H9 (cell line): ENCODE data around the gene PTGS1. TPM values are rescaled to one million over a fixed set of nuclear protein-coding genes. Genes with fewer than 3 reads are reported as not detected.

ENCODE experiments used
- DNase-seq: peaks from one replicate; pipeline ENCODE4 v3.0.0-alpha.2; 2017
- H2AFZ ChIP-seq: one replicate; pipeline ENCODE4 v1.6.1; 2013; ENCODE audit warnings: mild to moderate bottlenecking, low read length, control low read depth, moderate library complexity
- H2AK5ac ChIP-seq: 2 replicates; pipeline ENCODE4 v1.6.1; 2013; ENCODE audit warnings: low read length, control low read depth, mixed read lengths; ENCODE audit not compliant: insufficient read length
- H2BK120ac ChIP-seq: one replicate; pipeline ENCODE4 v1.6.1; 2013; ENCODE audit warnings: low read depth, mild to moderate bottlenecking, low read length, control low read depth, inconsistent platforms; ENCODE audit not compliant: poor library complexity, severe bottlenecking
- H2BK12ac ChIP-seq: 2 replicates; pipeline ENCODE4 v1.6.1; 2013; ENCODE audit warnings: low read length, control low read depth, mixed read lengths, low read depth; ENCODE audit not compliant: insufficient read length
- H2BK15ac ChIP-seq: 2 replicates; pipeline ENCODE4 v1.6.1; 2013; ENCODE audit warnings: low read depth, low read length, control low read depth
- H2BK20ac ChIP-seq: one replicate; pipeline ENCODE4 v1.6.1; 2013; ENCODE audit warnings: low read depth, mild to moderate bottlenecking, low read length, control low read depth, inconsistent platforms; ENCODE audit not compliant: poor library complexity, severe bottlenecking
- H2BK5ac ChIP-seq: 2 replicates; pipeline ENCODE4 v1.6.1; 2013; ENCODE audit warnings: low read length, control low read depth, mixed read lengths; ENCODE audit not compliant: insufficient read length
- H3K14ac ChIP-seq: 2 replicates; pipeline ENCODE4 v1.6.1; 2013; ENCODE audit warnings: low read length, control low read depth; ENCODE audit not compliant: insufficient read depth
- H3K18ac ChIP-seq: 2 replicates; pipeline ENCODE4 v1.6.1; 2013; ENCODE audit warnings: low read depth, mild to moderate bottlenecking, mixed read lengths, low read length, control low read depth; ENCODE audit not compliant: insufficient read length
- H3K23ac ChIP-seq: 2 replicates; pipeline ENCODE4 v1.6.1; 2013; ENCODE audit warnings: low read length, control low read depth, mixed read lengths, low read depth; ENCODE audit not compliant: insufficient read length
- H3K23me2 ChIP-seq: 2 replicates; pipeline ENCODE4 v1.6.1; 2013; ENCODE audit warnings: low read depth, mild to moderate bottlenecking, mixed read lengths, low read length, control low read depth; ENCODE audit not compliant: insufficient read length, poor library complexity, severe bottlenecking
- H3K27ac ChIP-seq: 2 replicates; pipeline ENCODE4 v1.5.1; 2013; ENCODE audit warnings: low read length, control low read depth, mixed read lengths, low read depth; ENCODE audit not compliant: insufficient read length
- H3K27me3 ChIP-seq: 2 replicates; pipeline ENCODE4 v1.6.1; 2013; ENCODE audit warnings: low read length, control low read depth, inconsistent platforms; ENCODE audit not compliant: insufficient read depth
- H3K4ac ChIP-seq: 2 replicates; pipeline ENCODE4 v1.6.1; 2013; ENCODE audit warnings: low read depth, mild to moderate bottlenecking, control low read depth, inconsistent platforms, low read length, moderate library complexity
- H3K4me1 ChIP-seq: 2 replicates; pipeline ENCODE4 v1.6.1; 2013; ENCODE audit warnings: low read length, control low read depth, inconsistent platforms; ENCODE audit not compliant: insufficient read depth
- H3K4me2 ChIP-seq: 2 replicates; pipeline ENCODE4 v1.6.1; 2013; ENCODE audit warnings: low read length, control low read depth, mixed read lengths; ENCODE audit not compliant: insufficient read length, insufficient read depth
- H3K56ac ChIP-seq: 2 replicates; pipeline ENCODE4 v1.6.1; 2013; ENCODE audit warnings: low read depth, mild to moderate bottlenecking, mixed read lengths, low read length, control low read depth; ENCODE audit not compliant: insufficient read length
- H3K79me1 ChIP-seq: 2 replicates; pipeline ENCODE4 v1.6.1; 2013; ENCODE audit warnings: low read depth, mild to moderate bottlenecking, moderate library complexity, low read length, control low read depth, inconsistent platforms; ENCODE audit not compliant: insufficient read depth, poor library complexity, severe bottlenecking
- H3K79me2 ChIP-seq: 2 replicates; pipeline ENCODE4 v1.6.1; 2013; ENCODE audit warnings: low read length, control low read depth, inconsistent platforms; ENCODE audit not compliant: insufficient read depth
- H3K9ac ChIP-seq: 2 replicates; pipeline ENCODE4 v1.6.1; 2013; ENCODE audit warnings: low read length, control low read depth, mixed read lengths; ENCODE audit not compliant: insufficient read length; ENCODE audit errors: extremely low read depth
- H3K9me3 ChIP-seq: one replicate; pipeline ENCODE4 v1.6.1; 2013; ENCODE audit warnings: low read depth, low read length, inconsistent platforms; ENCODE audit not compliant: control insufficient read depth
- H3T11ph ChIP-seq: one replicate; pipeline ENCODE4 v1.6.1; 2013; ENCODE audit warnings: mild to moderate bottlenecking, low read length, control low read depth, inconsistent platforms
- H4K20me1 ChIP-seq: one replicate; pipeline ENCODE4 v1.6.1; 2013; ENCODE audit not compliant: control insufficient read depth, insufficient read length, insufficient read depth
- H4K5ac ChIP-seq: 2 replicates; pipeline ENCODE4 v1.6.1; 2013; ENCODE audit warnings: low read depth, mild to moderate bottlenecking, mixed read lengths, low read length, control low read depth; ENCODE audit not compliant: insufficient read length
- H4K8ac ChIP-seq: replicated peaks from 2 replicates; pipeline ENCODE4 v1.6.1; 2013; ENCODE audit warnings: low read length, control low read depth, mixed read lengths, low read depth; ENCODE audit not compliant: insufficient read length
- H4K91ac ChIP-seq: 2 replicates; pipeline ENCODE4 v1.6.1; 2013; ENCODE audit warnings: low read depth, mild to moderate bottlenecking, moderate library complexity, mixed read lengths, low read length, control low read depth; ENCODE audit not compliant: insufficient read length
- H3K27ac Mint-ChIP-seq, 3 experiments: 2 replicates in 2 of 3; 3 replicates in 1 of 3; pipeline ENCODE4 v1.8.0; 2020 to 2021; ENCODE audit warnings: mixed read lengths in 3 of 3, mild to moderate bottlenecking in 1 of 3, moderate library complexity in 1 of 3
- H3K27me3 Mint-ChIP-seq: 2 replicates; pipeline ENCODE4 v1.8.0; 2021; ENCODE audit warnings: low read depth, mild to moderate bottlenecking, moderate library complexity, mixed read lengths
- H3K36me3 Mint-ChIP-seq, 3 experiments: 2 replicates in 2 of 3; 3 replicates in 1 of 3; pipeline ENCODE4 v1.8.0; 2020 to 2021; ENCODE audit warnings: low read depth in 3 of 3, mixed read lengths in 3 of 3; ENCODE audit not compliant: insufficient read depth in 1 of 3
- H3K4me1 Mint-ChIP-seq, 2 experiments: 2 replicates each; pipeline ENCODE4 v1.8.0; 2020; ENCODE audit warnings: mixed read lengths in 2 of 2
- H3K4me3 Mint-ChIP-seq, 2 experiments: 2 replicates in 1 of 2; 3 replicates in 1 of 2; pipeline ENCODE4 v1.8.0; 2020 to 2021; ENCODE audit warnings: mild to moderate bottlenecking in 2 of 2, mixed read lengths in 2 of 2, moderate library complexity in 1 of 2
- H3K9me3 Mint-ChIP-seq, 2 experiments: 2 replicates in 1 of 2; 3 replicates in 1 of 2; pipeline ENCODE4 v1.8.0; 2020; ENCODE audit warnings: mild to moderate bottlenecking in 2 of 2, mixed read lengths in 2 of 2, moderate library complexity in 1 of 2
- WGBS: extraction: QIAGEN DNeasy Blood & Tissue Kit; methylation state at CpG from one replicate; pipeline ENCODE4 v1.1.7; 2013; ENCODE audit warnings: missing lambda C conversion rate, low lambda C conversion rate, mixed read lengths; ENCODE audit not compliant: insufficient read length; ENCODE audit errors: extremely low coverage; 5-methylcytosine and 5-hydroxymethylcytosine counted together
- total RNA-seq: library from RNA; stranded (reverse); gene quantifications from 2 replicates; pipeline ENCODE4 v1.2.1, GENCODE V29; 2021
- TF ChIP-seq, protein P1 (sequence below): fragments of 200-600 bp; sonication (generic); conservative IDR thresholded peaks from 3 replicates; pipeline ENCODE4 v1.8.0; 2021; ENCODE audit warnings: antibody characterized with exemption, mild to moderate bottlenecking

PTGS1 gene
- total RNA-seq, 1 experiment from 2014 or later = 1.3 TPM

DNA sequence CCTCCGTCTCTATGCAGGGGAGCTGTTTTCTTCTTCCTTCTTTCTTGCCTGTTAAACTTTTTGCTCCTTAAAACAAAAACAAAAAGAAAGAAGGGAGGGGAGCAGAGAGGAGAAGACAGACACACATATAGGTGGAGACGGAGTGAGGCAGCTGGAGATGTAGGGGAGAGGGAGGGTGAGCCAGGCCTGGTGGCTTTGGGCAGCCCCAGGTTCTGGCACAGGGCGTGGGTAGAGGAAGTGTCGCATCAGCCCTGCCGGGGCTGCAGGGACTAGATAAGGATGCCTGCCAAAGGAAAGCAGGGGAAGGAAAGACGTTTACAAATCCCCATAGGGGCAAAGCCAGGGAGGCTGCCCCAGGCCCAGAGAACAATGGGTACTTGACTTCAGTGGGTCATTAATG, 38.7 kb upstream of the PTGS1 start:
- Histone ChIP-seq H2BK20ac (no peak overlapping the region), H3K79me1 (no peaks in the 10 kb centered on the region), H3K23me2 (no peaks in the 10 kb centered on the region), H2BK120ac (no peak overlapping the region), H3K79me2 (no peaks in the 10 kb centered on the region), H3K9me3 (no peaks in the 10 kb centered on the region), H3K27me3 (no peaks in the 10 kb centered on the region), H4K5ac (no peak overlapping the region), H3K4me2 (no peak overlapping the region), H2BK15ac (no peak overlapping the region), H3K27ac (no peak overlapping the region), H2AFZ (no peak overlapping the region), H3K4ac (no peak overlapping the region), H3K18ac (no peak overlapping the region), H3K14ac (no peak overlapping the region), H4K20me1 (no peaks in the 10 kb centered on the region), H2BK12ac (no peak overlapping the region), H2BK5ac (no peak overlapping the region), H4K91ac (no peak overlapping the region), H3K9ac (no peak overlapping the region), H2AK5ac (no peak overlapping the region), H3T11ph (no peak overlapping the region), H3K4me1 (peaks cover 5% of the 10 kb centered on the region; the same call in 1 of the 2 replicates), H4K8ac (no peak overlapping the region), H3K56ac (no peak overlapping the region), H3K23ac (no peak overlapping the region)
- Mint-ChIP-seq H3K36me3 (no peaks in the 10 kb centered on the region), H3K4me3 (no peak overlapping the region), H3K4me1 (peaks cover 46 to 54% of the 10 kb centered on the region in 2 experiments), H3K9me3 (no peaks in the 10 kb centered on the region), H3K27me3 (no peaks in the 10 kb centered on the region), H3K27ac (peak overlapping the region in 1 of 3 experiments; percentile 45; a peak in 2 of 7 replicates)
- TF ChIP-seq, protein P1, sequence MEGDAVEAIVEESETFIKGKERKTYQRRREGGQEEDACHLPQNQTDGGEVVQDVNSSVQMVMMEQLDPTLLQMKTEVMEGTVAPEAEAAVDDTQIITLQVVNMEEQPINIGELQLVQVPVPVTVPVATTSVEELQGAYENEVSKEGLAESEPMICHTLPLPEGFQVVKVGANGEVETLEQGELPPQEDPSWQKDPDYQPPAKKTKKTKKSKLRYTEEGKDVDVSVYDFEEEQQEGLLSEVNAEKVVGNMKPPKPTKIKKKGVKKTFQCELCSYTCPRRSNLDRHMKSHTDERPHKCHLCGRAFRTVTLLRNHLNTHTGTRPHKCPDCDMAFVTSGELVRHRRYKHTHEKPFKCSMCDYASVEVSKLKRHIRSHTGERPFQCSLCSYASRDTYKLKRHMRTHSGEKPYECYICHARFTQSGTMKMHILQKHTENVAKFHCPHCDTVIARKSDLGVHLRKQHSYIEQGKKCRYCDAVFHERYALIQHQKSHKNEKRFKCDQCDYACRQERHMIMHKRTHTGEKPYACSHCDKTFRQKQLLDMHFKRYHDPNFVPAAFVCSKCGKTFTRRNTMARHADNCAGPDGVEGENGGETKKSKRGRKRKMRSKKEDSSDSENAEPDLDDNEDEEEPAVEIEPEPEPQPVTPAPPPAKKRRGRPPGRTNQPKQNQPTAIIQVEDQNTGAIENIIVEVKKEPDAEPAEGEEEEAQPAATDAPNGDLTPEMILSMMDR = no peak
- no CpG with 5 or more reads among the region's 6 CpGs for WGBS
- no peak for DNase-seq
